ENCODE data around the gene C18orf63.
"Not testable (repeated sequence)": the region's sequence is repeated elsewhere in the genome, so short reads cannot be mapped to it uniquely, and the experiment has no call there.

C18orf63 gene

GRCh38 chr18:74282755-74283554 lies 32.7 kb upstream of the C18orf63 start:
- Mint-ChIP-seq H3K9me3 (no peaks in the 10 kb centered on the region), H3K27ac (no peak overlapping the region), H3K36me3 (peaks cover 2% of the 10 kb centered on the region), H3K4me3 (no peak overlapping the region), H3K4me1 (peaks cover 36% of the 10 kb centered on the region), H3K27me3 (no peaks in the 10 kb centered on the region)

GRCh38 chr18:74283646-74284045 lies 32.0 kb upstream of the C18orf63 start:
- H3K27me3 Mint-ChIP-seq: no peaks in the 10 kb centered on the region
- peaks cover 2% of the 10 kb centered on the region for H3K36me3 Mint-ChIP-seq
- H3K4me1 Mint-ChIP-seq: peaks cover 40% of the 10 kb centered on the region
- H3K27ac Mint-ChIP-seq: no peak overlapping the region
- no peak overlapping the region for H3K4me3 Mint-ChIP-seq
- H3K9me3 Mint-ChIP-seq: no peaks in the 10 kb centered on the region

- no peak overlapping the region for H3K4me3 Mint-ChIP-seq
- no peaks in the 10 kb centered on the region for H3K27me3 Mint-ChIP-seq
- peaks cover 40% of the 10 kb centered on the region for H3K4me1 Mint-ChIP-seq
- H3K27ac Mint-ChIP-seq: no peak overlapping the region
- peaks cover 2% of the 10 kb centered on the region for H3K36me3 Mint-ChIP-seq
- no peaks in the 10 kb centered on the region for H3K9me3 Mint-ChIP-seq
These were observed 31.3 kb upstream of the C18orf63 start for GRCh38 chr18:74284191-74284979.

GRCh38 chr18:74284980-74285355 lies 30.7 kb upstream of the C18orf63 start:
- no peak overlapping the region for H3K4me3 Mint-ChIP-seq
- H3K4me1 Mint-ChIP-seq: peaks cover 40% of the 10 kb centered on the region
- no peaks in the 10 kb centered on the region for H3K27me3 Mint-ChIP-seq

GRCh38 chr18:74285583-74285982 lies 30.1 kb upstream of the C18orf63 start:
- not testable (repeated sequence) for H3K27ac Mint-ChIP-seq, H3K36me3 Mint-ChIP-seq, H3K27me3 Mint-ChIP-seq, H3K4me3 Mint-ChIP-seq, H3K9me3 Mint-ChIP-seq
- peaks cover 40% of the 10 kb centered on the region for H3K4me1 Mint-ChIP-seq

More at GRCh38 chr18:74284980-74285355, 30.7 kb upstream of the C18orf63 start:
- Mint-ChIP-seq H3K27ac (no peak overlapping the region), H3K9me3 (no peaks in the 10 kb centered on the region), H3K36me3 (peaks cover 2% of the 10 kb centered on the region)

- Mint-ChIP-seq H3K27me3 (no peaks in the 10 kb centered on the region), H3K4me3 (no peak overlapping the region), H3K9me3 (no peaks in the 10 kb centered on the region), H3K4me1 (peaks cover 37% of the 10 kb centered on the region), H3K36me3 (peaks cover 2% of the 10 kb centered on the region), H3K27ac (no peak overlapping the region)
These were observed 29.4 kb upstream of the C18orf63 start for GRCh38 chr18:74286106-74286855.

- H3K27me3 Mint-ChIP-seq: no peaks in the 10 kb centered on the region
- H3K4me1 Mint-ChIP-seq: peaks cover 36% of the 10 kb centered on the region
- H3K27ac Mint-ChIP-seq: no peak overlapping the region
- H3K4me3 Mint-ChIP-seq: no peak overlapping the region
- H3K36me3 Mint-ChIP-seq: peaks cover 5% of the 10 kb centered on the region
- no peaks in the 10 kb centered on the region for H3K9me3 Mint-ChIP-seq
These were observed 28.8 kb upstream of the C18orf63 start for GRCh38 chr18:74286856-74287255.

GRCh38 chr18:74288041-74288440 lies 27.6 kb upstream of the C18orf63 start:
- Mint-ChIP-seq H3K36me3 (peaks cover 5% of the 10 kb centered on the region), H3K4me3 (peak overlapping the region; percentile 8), H3K9me3 (no peaks in the 10 kb centered on the region), H3K27me3 (no peaks in the 10 kb centered on the region), H3K4me1 (peaks cover 28% of the 10 kb centered on the region), H3K27ac (no peak overlapping the region)

- Mint-ChIP-seq H3K4me3 (peak overlapping the region; percentile 8), H3K27me3 (no peaks in the 10 kb centered on the region), H3K9me3 (no peaks in the 10 kb centered on the region), H3K4me1 (peaks cover 23% of the 10 kb centered on the region), H3K36me3 (peaks cover 5% of the 10 kb centered on the region), H3K27ac (no peak overlapping the region)
These were observed 26.9 kb upstream of the C18orf63 start for GRCh38 chr18:74288730-74289129.

- H3K36me3 Mint-ChIP-seq: peaks cover 5% of the 10 kb centered on the region
- H3K27me3 Mint-ChIP-seq: no peaks in the 10 kb centered on the region
- no peak overlapping the region for H3K27ac Mint-ChIP-seq
- H3K4me3 Mint-ChIP-seq: no peak overlapping the region
- no peaks in the 10 kb centered on the region for H3K9me3 Mint-ChIP-seq
- peaks cover 23% of the 10 kb centered on the region for H3K4me1 Mint-ChIP-seq
These were observed 26.5 kb upstream of the C18orf63 start for GRCh38 chr18:74289137-74289536.

GRCh38 chr18:74290021-74290420 lies 25.6 kb upstream of the C18orf63 start:
- Mint-ChIP-seq H3K4me3 (no peak overlapping the region), H3K9me3 (no peaks in the 10 kb centered on the region), H3K27ac (no peak overlapping the region), H3K36me3 (peaks cover 5% of the 10 kb centered on the region), H3K27me3 (no peaks in the 10 kb centered on the region), H3K4me1 (peaks cover 23% of the 10 kb centered on the region)

GRCh38 chr18:74290794-74291471 lies 24.7 kb upstream of the C18orf63 start:
- H3K36me3 Mint-ChIP-seq: peaks cover 5% of the 10 kb centered on the region
- H3K4me3 Mint-ChIP-seq: no peak overlapping the region
- H3K27me3 Mint-ChIP-seq: no peaks in the 10 kb centered on the region
- no peak overlapping the region for H3K27ac Mint-ChIP-seq
- H3K9me3 Mint-ChIP-seq: no peaks in the 10 kb centered on the region
- peaks cover 23% of the 10 kb centered on the region for H3K4me1 Mint-ChIP-seq

- H3K36me3 Mint-ChIP-seq: peaks cover 4% of the 10 kb centered on the region
- no peak overlapping the region for H3K4me3 Mint-ChIP-seq
- H3K27ac Mint-ChIP-seq: peak overlapping the region; percentile 64
- no peaks in the 10 kb centered on the region for H3K9me3 Mint-ChIP-seq
- H3K4me1 Mint-ChIP-seq: peaks cover 22% of the 10 kb centered on the region
- no peaks in the 10 kb centered on the region for H3K27me3 Mint-ChIP-seq
These were observed 24.2 kb upstream of the C18orf63 start for GRCh38 chr18:74291472-74291770.

- H3K27ac Mint-ChIP-seq: peak within 1 kb of the TSS; percentile 64
- no peaks in the 10 kb centered on the region for H3K27me3 Mint-ChIP-seq
- no peak within 1 kb of the TSS for H3K4me3 Mint-ChIP-seq
- H3K36me3 Mint-ChIP-seq: peaks cover 2% of the 10 kb centered on the region
- no peaks in the 10 kb centered on the region for H3K9me3 Mint-ChIP-seq
- peaks cover 20% of the 10 kb centered on the region for H3K4me1 Mint-ChIP-seq
These were observed 23.7 kb upstream of the C18orf63 start, which contains the start of gene CYB5A for GRCh38 chr18:74291771-74292540. CYB5A (minus strand) TSS chr18:74291963; CDS start chr18:74291875, 88 bp downstream.

- H3K27ac Mint-ChIP-seq: peak overlapping the region; percentile 64
- peaks cover 15% of the 10 kb centered on the region for H3K4me1 Mint-ChIP-seq
- H3K27me3 Mint-ChIP-seq: no peaks in the 10 kb centered on the region
- H3K4me3 Mint-ChIP-seq: no peak overlapping the region
- peaks cover 2% of the 10 kb centered on the region for H3K36me3 Mint-ChIP-seq
- no peaks in the 10 kb centered on the region for H3K9me3 Mint-ChIP-seq
These were observed 23.1 kb upstream of the C18orf63 start for GRCh38 chr18:74292541-74292858.
